GM20431 (cell line): ENCODE results near the gene RND3.

Experiments used
- in situ Hi-C: fragments of 300-500 bp; cut with MseI, MboI; formaldehyde crosslinking; loops from one replicate; pipeline ENCODE4 v1.15.0; 2020; ENCODE audit warnings: low sequenced_read_pairs; ENCODE audit not compliant: unreplicated experiment

Gene RND3

GRCh38 chr2:150450765-150451164, 36.7 kb downstream of the RND3 start:
- in situ Hi-C loops = no loop called here

- in situ Hi-C loops = no loop called here
Observed at GRCh38 chr2:150449856-150450255, 37.6 kb downstream of the RND3 start.

DNA sequence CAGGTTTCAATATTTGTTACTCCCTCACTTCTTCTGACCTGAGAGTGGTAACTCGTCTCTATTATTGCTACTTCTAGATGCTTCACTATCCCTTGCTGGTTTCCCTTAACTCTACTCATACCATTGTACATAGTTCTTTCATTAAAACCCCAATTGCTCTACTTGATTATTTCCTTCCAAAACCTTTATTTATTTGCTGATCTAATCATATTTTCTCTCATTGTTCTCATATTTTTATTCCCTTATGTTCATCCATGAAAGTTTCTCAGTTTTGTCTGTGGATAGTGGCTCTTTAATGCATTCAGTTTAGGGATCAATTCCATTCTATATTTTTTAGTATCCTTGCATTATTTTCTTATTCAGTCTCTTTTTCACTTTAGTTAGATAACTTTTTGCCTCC, 42.1 kb downstream of the RND3 start:
- in situ Hi-C loops = no loop called here

GRCh38 chr2:150442484-150442883, 45.0 kb downstream of the RND3 start:
- in situ Hi-C loops = no loop called here

DNA sequence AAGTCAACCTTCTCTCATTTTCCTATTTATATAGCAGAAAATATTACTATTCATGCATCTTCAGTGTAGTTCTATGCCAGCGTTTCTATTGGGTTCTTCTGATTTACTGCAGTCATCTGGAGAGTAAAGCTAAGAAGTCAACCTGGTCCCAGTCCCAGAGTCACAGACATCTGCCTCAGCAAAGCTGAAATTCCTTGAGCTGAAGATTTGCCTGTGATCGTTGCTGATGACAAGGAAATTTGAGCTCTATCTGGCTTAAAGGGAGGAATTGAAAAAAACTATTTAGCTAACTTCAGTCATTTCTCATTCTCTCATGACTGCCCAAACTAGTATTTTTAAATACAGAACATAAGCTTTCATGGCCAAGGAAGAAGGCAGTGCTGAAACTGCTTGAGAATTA, 45.7 kb downstream of the RND3 start:
- in situ Hi-C loops = no loop called here

GRCh38 chr2:150441226-150441625, 46.2 kb downstream of the RND3 start:
- in situ Hi-C loops = no loop called here

- in situ Hi-C loops = no loop called here
Observed at GRCh38 chr2:150438654-150439053, 48.8 kb downstream of the RND3 start.

DNA sequence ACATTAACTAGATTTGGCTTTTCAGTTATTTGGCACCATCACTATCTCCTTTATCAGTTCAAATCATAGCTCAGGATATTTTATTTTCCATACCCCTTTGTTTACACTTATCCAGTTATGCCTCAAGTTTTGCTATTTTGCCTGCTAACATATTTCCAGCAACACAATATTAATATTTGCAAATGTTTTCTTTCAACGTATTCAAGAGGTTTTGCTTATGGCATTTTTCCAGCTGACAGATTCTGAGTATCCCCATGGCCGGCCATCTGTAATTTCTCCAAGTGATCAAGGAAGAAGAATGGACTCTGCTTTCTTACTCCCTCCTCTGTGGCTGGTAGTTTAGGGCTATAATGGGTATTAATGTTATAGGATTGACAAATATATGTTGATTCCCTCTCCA, 49.4 kb downstream of the RND3 start:
- in situ Hi-C loops = no loop called here

GRCh38 chr2:150432312-150432625, 55.2 kb downstream of the RND3 start:
- in situ Hi-C loops = no loop called here

DNA sequence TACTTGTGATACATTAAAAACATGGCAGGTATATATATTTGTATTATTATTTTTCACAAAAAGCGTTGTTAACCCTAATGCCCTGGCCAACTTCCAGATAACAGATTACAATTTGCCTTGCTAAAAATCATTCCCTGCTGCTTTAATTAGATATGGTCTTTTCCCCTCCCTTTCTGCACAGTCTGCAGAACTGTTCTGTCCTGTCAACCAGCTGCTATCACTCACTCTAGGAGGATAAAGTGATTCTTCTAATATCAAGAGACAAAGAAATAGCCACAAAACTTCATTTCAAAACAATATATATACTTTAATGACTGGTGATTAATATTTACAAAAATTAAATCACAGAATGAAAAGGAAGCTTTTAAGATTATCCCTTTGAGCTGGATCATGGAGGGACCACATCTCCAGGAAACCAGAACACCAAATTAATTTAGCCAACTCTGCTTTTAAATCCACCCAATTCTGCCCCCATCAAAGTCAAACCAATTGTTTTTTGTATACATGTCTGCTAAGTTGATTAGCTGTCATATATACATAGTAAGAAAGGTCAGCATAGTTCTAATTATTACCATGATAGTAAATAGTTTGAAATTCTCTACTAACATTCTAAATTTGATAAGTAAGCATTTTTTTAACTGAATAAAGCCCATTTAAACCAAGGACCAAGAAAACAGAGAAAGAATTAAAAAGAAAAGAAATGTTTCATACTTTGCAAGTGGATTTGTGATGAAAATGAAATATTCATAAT, 55.7 kb downstream of the RND3 start:
- in situ Hi-C loops = no loop called here

DNA sequence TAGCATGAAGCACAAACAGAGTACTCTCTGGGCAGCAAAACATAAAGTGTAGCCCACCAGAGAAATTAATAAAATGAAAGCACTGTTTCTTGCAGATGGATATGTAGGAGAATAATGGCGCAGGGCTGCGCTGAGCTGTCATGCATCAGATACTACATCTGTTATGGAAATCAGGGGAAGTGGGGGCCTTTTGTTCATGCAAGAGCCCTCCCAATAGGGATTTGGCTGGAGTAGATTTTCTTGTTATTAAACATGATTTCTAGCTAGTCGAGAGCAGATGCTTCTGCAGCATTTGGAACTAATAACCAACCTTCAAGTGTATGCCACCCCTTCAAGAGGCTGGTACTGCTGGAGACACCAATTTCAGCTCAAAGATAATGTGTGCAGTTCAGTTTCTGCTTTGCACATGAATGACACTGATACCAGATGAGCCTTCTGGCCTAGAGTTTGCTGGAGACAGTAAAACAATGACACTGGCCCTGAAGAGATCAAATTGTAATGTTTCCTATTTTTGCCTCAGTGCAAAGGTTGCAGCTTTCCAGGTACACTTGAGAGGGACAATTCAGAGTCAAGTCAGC, 58.0 kb downstream of the RND3 start:
- in situ Hi-C loops = no loop called here

- in situ Hi-C loops = no loop called here
Observed at GRCh38 chr2:150428641-150429040, 58.8 kb downstream of the RND3 start.

DNA sequence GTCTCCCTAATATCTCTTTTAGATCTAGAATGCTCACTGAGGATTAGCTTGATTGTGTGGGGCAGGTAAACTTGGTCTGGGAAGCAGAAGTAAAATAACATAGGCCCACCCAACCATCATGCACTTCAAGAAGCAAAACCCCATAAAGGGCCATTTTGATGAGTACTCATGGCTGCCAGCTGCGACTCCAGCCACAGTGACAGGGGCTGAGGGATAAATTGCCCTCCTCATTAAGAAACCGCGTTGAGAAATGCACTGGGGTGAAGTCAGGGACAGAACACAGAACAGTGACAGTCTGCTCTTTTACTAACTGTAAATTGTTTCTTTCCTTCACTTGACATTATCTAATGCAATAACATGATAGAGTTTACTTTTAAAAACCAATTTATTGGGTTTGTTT, 60.2 kb downstream of the RND3 start:
- in situ Hi-C loops = no loop called here

DNA sequence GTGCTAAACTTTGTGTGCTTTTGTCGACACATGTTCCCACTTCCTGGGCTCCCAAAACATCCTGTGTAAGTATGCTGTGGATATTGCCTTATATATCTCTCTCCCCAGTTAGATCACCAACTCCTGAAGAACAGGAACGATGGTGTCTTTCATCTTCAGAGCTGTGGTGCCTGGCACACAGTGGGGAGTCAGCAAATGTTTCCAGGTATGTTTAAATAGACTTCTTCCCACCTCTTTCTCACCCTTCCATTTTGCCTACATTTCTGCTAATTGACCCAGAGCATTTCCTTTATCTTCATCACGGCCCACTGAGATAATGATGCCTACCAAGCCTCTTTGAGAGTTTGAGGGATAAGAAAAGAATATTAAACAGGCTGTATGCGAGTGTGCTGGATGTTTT, 60.7 kb downstream of the RND3 start:
- in situ Hi-C loops = no loop called here

GRCh38 chr2:150426315-150426714, 61.2 kb downstream of the RND3 start:
- in situ Hi-C loops = no loop called here

DNA sequence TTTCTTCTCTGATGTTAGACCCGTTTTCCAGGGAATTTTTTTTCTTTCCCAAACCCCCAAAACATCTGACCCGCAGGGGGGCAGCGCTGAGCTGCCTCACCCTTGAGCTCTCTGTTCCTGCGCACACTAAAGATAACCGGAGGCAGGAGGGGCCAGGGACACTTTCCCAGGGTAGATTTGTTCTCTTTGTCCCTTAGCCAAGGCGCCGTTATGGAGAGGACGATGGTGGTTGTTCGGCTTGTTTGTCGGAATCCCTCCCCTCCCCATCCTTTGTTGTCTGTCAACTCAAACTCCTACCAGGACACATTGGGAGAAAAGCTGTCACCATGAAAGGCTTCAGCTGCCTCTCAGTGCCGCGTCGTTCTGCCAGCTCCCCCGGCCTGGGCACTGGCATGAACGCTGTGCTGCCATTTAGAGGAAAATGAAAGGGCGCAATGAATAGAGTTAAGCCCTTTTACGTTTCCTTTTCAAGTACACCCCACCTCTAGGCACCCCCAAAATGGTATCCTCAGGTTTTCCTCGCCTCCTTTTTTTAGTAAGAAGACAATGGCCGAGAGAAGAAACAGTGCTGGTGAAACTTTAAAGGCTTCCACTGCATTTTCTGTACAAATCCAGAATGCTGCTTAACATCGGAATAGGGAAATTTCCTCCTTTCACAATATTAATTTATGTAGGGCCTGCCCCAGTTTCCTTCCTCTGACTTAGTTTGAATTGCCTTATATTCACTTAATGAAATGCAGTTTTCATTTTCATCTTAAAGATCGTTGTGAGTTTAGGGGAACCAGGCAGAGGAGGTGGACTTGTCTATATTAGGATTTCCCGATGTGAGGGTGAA, 62.1 kb downstream of the RND3 start:
- in situ Hi-C loops = no loop called here

GRCh38 chr2:150424406-150424805, 63.1 kb downstream of the RND3 start:
- in situ Hi-C loops = no loop called here

GRCh38 chr2:150421126-150421651, 66.3 kb downstream of the RND3 start:
- in situ Hi-C loops = no loop called here

DNA sequence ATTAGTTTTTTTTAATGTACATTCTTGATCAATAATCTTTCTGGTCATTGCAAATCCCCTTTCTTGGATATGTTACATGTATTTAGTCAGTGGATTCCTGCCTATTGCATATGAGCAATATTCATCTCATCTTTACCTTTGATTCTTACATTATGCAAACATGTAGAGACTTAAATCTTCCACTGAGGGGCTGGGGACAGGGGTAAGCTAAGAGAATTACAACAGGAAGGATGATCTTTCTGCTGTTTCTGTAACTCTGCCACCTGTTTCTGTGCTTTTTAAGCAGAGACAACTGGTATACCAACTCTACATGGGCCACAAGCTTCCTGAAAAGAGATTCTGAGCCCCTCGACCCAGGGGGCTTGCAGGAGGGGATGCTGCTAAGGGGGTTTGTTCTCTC, 68.6 kb downstream of the RND3 start:
- in situ Hi-C loops = no loop called here
